ENCODE results near the gene AMIGO1. TPM values are rescaled to one million over a fixed set of nuclear protein-coding genes. Genes with fewer than 3 reads are reported as not detected.

Gene AMIGO1
- total and polyA plus RNA-seq, 4 donors: 2.4 to 6.3 (median 3.4) TPM

GRCh38 chr1:109548321-109549267, 39.1 kb upstream of the AMIGO1 start, which contains the start of gene GNAI3:
GNAI3 (plus strand) TSS chr1:109548615; CDS start chr1:109548721, 106 bp downstream.
- TF ChIP-seq CTCF (IDR thresholded peaks at IDR 0.05; ENCODE audit: control extremely low read depth, extremely low read depth): no peak
- H3K9ac ChIP-seq (ENCODE audit: insufficient read depth in 1 of 2, low read length in 2 of 2): peak within 1 kb of the TSS; percentile 93 to 95
- DNase-seq (peak; percentile 96 to 98 (median 97)), ATAC-seq (ENCODE audit: insufficient read depth, low FRiP score) (peak; percentile 95)
- H3K27ac ChIP-seq (ENCODE audit: low read depth in 1 of 2, low read length in 1 of 2): peak within 1 kb of the TSS; percentile 92 to 98
- H3K9me3 ChIP-seq (ENCODE audit: control insufficient read depth in 4 of 4, insufficient read depth in 3 of 4, low read length in 3 of 4): no peaks in the 10 kb centered on the region
- peaks cover 0 to 3% (median 0%) of the 10 kb centered on the region in 4 donors for H3K36me3 ChIP-seq (ENCODE audit: control insufficient read depth in 4 of 4, insufficient read depth in 4 of 4, low read length in 4 of 4)
- H3K27me3 ChIP-seq (ENCODE audit: control insufficient read depth in 3 of 3, insufficient read depth in 3 of 3, low read length in 2 of 3): no peaks in the 10 kb centered on the region
- peaks cover under 1 to 25% (median 15%) of the 10 kb centered on the region in 5 donors for H3K4me1 ChIP-seq (ENCODE audit: control insufficient read depth in 5 of 5, insufficient read depth in 5 of 5, low read length in 5 of 5)
- H3K4me3 ChIP-seq: peak within 1 kb of the TSS; percentile 87
- 1% methylated on average over 67 to 68 of the region's 68 CpGs for whole genome bisulfite sequencing, 2 donors

GRCh38 chr1:109547463-109548320, 38.2 kb upstream of the AMIGO1 start:
- H3K4me1 ChIP-seq (ENCODE audit: control insufficient read depth in 5 of 5, insufficient read depth in 5 of 5, low read length in 5 of 5): peaks cover 0 to 25% (median 14%) of the 10 kb centered on the region in 5 donors
- 9% methylated on average over 22 of the region's 22 CpGs for WGBS, 2 donors
- no peaks in the 10 kb centered on the region for H3K27me3 ChIP-seq (ENCODE audit: control insufficient read depth in 3 of 3, insufficient read depth in 3 of 3, low read length in 2 of 3)
- no peak for TF ChIP-seq CTCF (IDR thresholded peaks at IDR 0.05; ENCODE audit: control extremely low read depth, extremely low read depth)
- peaks cover 0 to 3% (median 0%) of the 10 kb centered on the region in 4 donors for H3K36me3 ChIP-seq (ENCODE audit: control insufficient read depth in 4 of 4, insufficient read depth in 4 of 4, low read length in 4 of 4)
- peak overlapping the region; percentile 87 for H3K4me3 ChIP-seq
- H3K9ac ChIP-seq (ENCODE audit: insufficient read depth in 1 of 2, low read length in 2 of 2): peak overlapping the region; percentile 93 to 95
- no peak for ATAC-seq (ENCODE audit: insufficient read depth, low FRiP score)
- H3K9me3 ChIP-seq (ENCODE audit: control insufficient read depth in 4 of 4, insufficient read depth in 3 of 4, low read length in 3 of 4): no peaks in the 10 kb centered on the region
- peak in 1 of 3 donors; percentile 46 for DNase-seq
- peak overlapping the region; percentile 91 to 98 for H3K27ac ChIP-seq (ENCODE audit: low read depth in 1 of 2, low read length in 1 of 2)

GRCh38 chr1:109546311-109547109, 37.0 kb upstream of the AMIGO1 start:
- Histone ChIP-seq H3K9ac (ENCODE audit: insufficient read depth in 1 of 2, low read length in 2 of 2) (peak overlapping the region in 1 of 2 donors; percentile 95), H3K36me3 (ENCODE audit: control insufficient read depth in 4 of 4, insufficient read depth in 4 of 4, low read length in 4 of 4) (peaks cover 0 to 3% (median 0%) of the 10 kb centered on the region in 4 donors), H3K27me3 (ENCODE audit: control insufficient read depth in 3 of 3, insufficient read depth in 3 of 3, low read length in 2 of 3) (no peaks in the 10 kb centered on the region), H3K4me1 (ENCODE audit: control insufficient read depth in 5 of 5, insufficient read depth in 5 of 5, low read length in 5 of 5) (peaks cover 0 to 25% (median 12%) of the 10 kb centered on the region in 5 donors), H3K4me3 (no peak overlapping the region), H3K9me3 (ENCODE audit: control insufficient read depth in 4 of 4, insufficient read depth in 3 of 4, low read length in 3 of 4) (no peaks in the 10 kb centered on the region), H3K27ac (ENCODE audit: low read depth in 1 of 2, low read length in 1 of 2) (peak overlapping the region; percentile 63 to 65)
- DNase-seq: peak; percentile 92 to 96 (median 95)
- 32 to 34% methylated on average over 5 of the region's 5 CpGs for WGBS, 2 donors
- TF ChIP-seq CTCF (IDR thresholded peaks at IDR 0.05; ENCODE audit: control extremely low read depth, extremely low read depth): peak; percentile 87
- ATAC-seq (ENCODE audit: insufficient read depth, low FRiP score): peak; percentile 73

All from lung (tissue), 12 donors.